ENCODE data around the gene TMPRSS11F. TPM values are rescaled to one million over a fixed set of nuclear protein-coding genes. Genes with fewer than 3 reads are reported as not detected.

TMPRSS11F gene
- total and polyA plus RNA-seq, 9 of the 15 experiments (the other 6 are each of a cell fraction or from before 2014, with no cell fraction given), result 0.03 to 0.36 (median 0.07) TPM; not detected in 2

Small RNAs within 50 kb of the gene (small RNA-seq; reads per million reads assigned to genes)
- not detected for gene RNU6-95P

Other genes with a start within 250 kb of the TMPRSS11F start
- gene TMPRSS11D, start 245.9 kb downstream of the TMPRSS11F start, total RNA-seq (2014; rRNA removed), result not detected in 2 replicates
- gene TMPRSS11D, start 245.9 kb downstream of the TMPRSS11F start, total RNA-seq (2014; rRNA removed; fragmentation: Illumina TruSeq; extraction: Trizol), result not detected in 2 replicates
- gene TMPRSS11D, start 245.9 kb downstream of the TMPRSS11F start, total RNA-seq (2015; rRNA removed; fragmentation: Illumina TruSeq; extraction: Trizol), result not detected in 2 replicates
- not detected in 2 replicates for gene TMPRSS11D, start 245.9 kb downstream of the TMPRSS11F start, total RNA-seq (2021)
- not detected in 2 replicates for gene TMPRSS11D, start 245.9 kb downstream of the TMPRSS11F start, polyA plus RNA-seq (2011; rRNA removed)
- not detected in 2 replicates for gene TMPRSS11D, start 245.9 kb downstream of the TMPRSS11F start, polyA plus RNA-seq (2014; fragmentation: Illumina TruSeq; extraction: Trizol)
- not detected for gene TMPRSS11D, start 245.9 kb downstream of the TMPRSS11F start, polyA plus RNA-seq (2014; fragmentation: Nextera tagmentation; extraction: Ambion mirVana)
- gene TMPRSS11D, start 245.9 kb downstream of the TMPRSS11F start, polyA plus RNA-seq (2014; rRNA removed), result not detected in 2 replicates
- not detected in 2 replicates for gene TMPRSS11A, start 166.4 kb downstream of the TMPRSS11F start, total RNA-seq (2014; rRNA removed)
- gene TMPRSS11A, start 166.4 kb downstream of the TMPRSS11F start, total RNA-seq (2014; rRNA removed; fragmentation: Illumina TruSeq; extraction: Trizol), result not detected in 2 replicates
- not detected in 2 replicates for gene TMPRSS11A, start 166.4 kb downstream of the TMPRSS11F start, total RNA-seq (2015; rRNA removed; fragmentation: Illumina TruSeq; extraction: Trizol)
- gene TMPRSS11A, start 166.4 kb downstream of the TMPRSS11F start, total RNA-seq (2021), result not detected in 2 replicates
- not detected in 2 replicates for gene TMPRSS11A, start 166.4 kb downstream of the TMPRSS11F start, polyA plus RNA-seq (2011; rRNA removed)
- gene TMPRSS11A, start 166.4 kb downstream of the TMPRSS11F start, polyA plus RNA-seq (2014; fragmentation: Illumina TruSeq; extraction: Trizol), result not detected in 2 replicates
- not detected for gene TMPRSS11A, start 166.4 kb downstream of the TMPRSS11F start, polyA plus RNA-seq (2014; fragmentation: Nextera tagmentation; extraction: Ambion mirVana)
- not detected in 2 replicates for gene TMPRSS11A, start 166.4 kb downstream of the TMPRSS11F start, polyA plus RNA-seq (2014; rRNA removed)
- not detected in 2 replicates for gene TMPRSS11B, start 115.8 kb upstream of the TMPRSS11F start, total RNA-seq (2014; rRNA removed)
- gene TMPRSS11B, start 115.8 kb upstream of the TMPRSS11F start, total RNA-seq (2014; rRNA removed; fragmentation: Illumina TruSeq; extraction: Trizol), result 0.07 TPM in 1 of 2 replicates, not detected in the other
- not detected in 2 replicates for gene TMPRSS11B, start 115.8 kb upstream of the TMPRSS11F start, total RNA-seq (2015; rRNA removed; fragmentation: Illumina TruSeq; extraction: Trizol)
- gene TMPRSS11B, start 115.8 kb upstream of the TMPRSS11F start, total RNA-seq (2021), result not detected in 2 replicates
- gene TMPRSS11B, start 115.8 kb upstream of the TMPRSS11F start, polyA plus RNA-seq (2011; rRNA removed), result 0.03 TPM in 1 of 2 replicates, not detected in the other
- gene TMPRSS11B, start 115.8 kb upstream of the TMPRSS11F start, polyA plus RNA-seq (2014; fragmentation: Illumina TruSeq; extraction: Trizol), result not detected in 2 replicates
- gene TMPRSS11B, start 115.8 kb upstream of the TMPRSS11F start, polyA plus RNA-seq (2014; fragmentation: Nextera tagmentation; extraction: Ambion mirVana), result not detected
- 0.03 and 0.20 TPM in 2 replicates for gene TMPRSS11B, start 115.8 kb upstream of the TMPRSS11F start, polyA plus RNA-seq (2014; rRNA removed)
- 41.1 and 48.5 TPM in 2 replicates for gene YTHDC1, start 220.2 kb upstream of the TMPRSS11F start, total RNA-seq (2014; rRNA removed)
- 56.4 and 65.1 TPM in 2 replicates for gene YTHDC1, start 220.2 kb upstream of the TMPRSS11F start, total RNA-seq (2014; rRNA removed; fragmentation: Illumina TruSeq; extraction: Trizol)
- 54.3 and 54.8 TPM in 2 replicates for gene YTHDC1, start 220.2 kb upstream of the TMPRSS11F start, total RNA-seq (2015; rRNA removed; fragmentation: Illumina TruSeq; extraction: Trizol)
- gene YTHDC1, start 220.2 kb upstream of the TMPRSS11F start, total RNA-seq (2021), result 41.0 and 51.7 TPM in 2 replicates
- 52.1 and 55.7 TPM in 2 replicates for gene YTHDC1, start 220.2 kb upstream of the TMPRSS11F start, polyA plus RNA-seq (2011; rRNA removed)
- gene YTHDC1, start 220.2 kb upstream of the TMPRSS11F start, polyA plus RNA-seq (2014; fragmentation: Illumina TruSeq; extraction: Trizol), result 57.2 and 65.4 TPM in 2 replicates
- gene YTHDC1, start 220.2 kb upstream of the TMPRSS11F start, polyA plus RNA-seq (2014; fragmentation: Nextera tagmentation; extraction: Ambion mirVana), result 10 to 100 TPM in 1 of 2 experiments, 1 to 10 TPM in 1; 9.8 to 15.8 TPM
- gene YTHDC1, start 220.2 kb upstream of the TMPRSS11F start, polyA plus RNA-seq (2014; rRNA removed), result 42.3 and 51.7 TPM in 2 replicates

Data from K562 (cell line).